HEK293T (cell line): ENCODE measurements around the gene NOL7.

Source experiments
- ELF4 ChIP-seq: fragments of 450-650 bp; IDR thresholded peaks from 2 replicates; pipeline ENCODE4 v1.6.1; 2017; ENCODE audit warnings: antibody characterized with exemption
- FOXM1 ChIP-seq: fragments of 450-650 bp; IDR thresholded peaks from 2 replicates; pipeline ENCODE4 v1.6.1; 2017; ENCODE audit warnings: mild to moderate bottlenecking, borderline replicate concordance
- SP1 ChIP-seq: fragments of 450-650 bp; IDR thresholded peaks from 2 replicates; pipeline ENCODE4 v1.6.1; 2017
- ZNF384 ChIP-seq: fragments of 450-650 bp; IDR thresholded peaks from 2 replicates; pipeline ENCODE4 v1.6.1; 2016

DNA sequence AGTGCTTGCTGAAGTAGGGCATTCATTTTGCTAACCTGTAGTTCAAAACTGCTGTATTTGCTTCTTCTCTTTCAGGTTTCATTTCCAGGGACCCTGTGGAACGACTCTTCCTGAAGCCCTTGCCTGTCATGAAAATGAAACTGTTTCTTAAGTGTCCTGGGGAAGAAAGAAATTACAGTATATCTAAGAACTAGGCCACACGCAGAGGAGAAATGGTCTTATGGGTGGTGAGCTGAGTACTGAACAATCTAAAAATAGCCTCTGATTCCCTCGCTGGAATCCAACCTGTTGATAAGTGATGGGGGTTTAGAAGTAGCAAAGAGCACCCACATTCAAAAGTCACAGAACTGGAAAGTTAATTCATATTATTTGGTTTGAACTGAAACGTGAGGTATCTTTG lies 3.4 kb upstream of the NOL7 start:
- TF ChIP-seq SP1 (no peak), ELF4 (no peak), ZNF384 (no peak), FOXM1 (no peak)
